CD14-positive monocyte (primary cell): ENCODE measurements around the gene HOXB5. TPM values are rescaled to one million over a fixed set of nuclear protein-coding genes. Genes with fewer than 3 reads are reported as not detected.

Experiments
- DNase-seq, 3 donors: peaks; one replicate each; pipeline ENCODE4 v3.0.0-alpha.2; 2011 to 2022
- H2AFZ ChIP-seq: 2 replicates; pipeline ENCODE4 v1.6.0; 2012; ENCODE audit warnings: mild to moderate bottlenecking, low read depth, low read length, inconsistent platforms; ENCODE audit not compliant: insufficient read depth, poor library complexity, severe bottlenecking
- H3K27ac ChIP-seq, 2 donors: 1 replicate in 1 of 2; 2 replicates in 1 of 2; pipeline ENCODE4 v1.5.1; 2012 to 2013; ENCODE audit warnings: low read length in 2 of 2, control low read depth in 1 of 2, inconsistent platforms in 1 of 2, low read depth in 1 of 2, mild to moderate bottlenecking in 1 of 2
- H3K27me3 ChIP-seq, 2 donors: one replicate each; pipeline versions ENCODE4 v1.6.0 to v1.6.1; 2011 to 2013; ENCODE audit warnings: low read length in 2 of 2; ENCODE audit not compliant: control insufficient read depth in 2 of 2, insufficient read depth in 2 of 2
- H3K36me3 ChIP-seq, 2 donors: replicated peaks in 1 of 2; 1 replicate in 1 of 2; 2 replicates in 1 of 2; pipeline versions ENCODE4 v1.5.1 to v1.6.1; 2012 to 2013; ENCODE audit warnings: low read length in 2 of 2, control low read depth in 1 of 2, inconsistent platforms in 1 of 2, mild to moderate bottlenecking in 1 of 2; ENCODE audit not compliant: insufficient read depth in 2 of 2, control insufficient read depth in 1 of 2
- H3K4me1 ChIP-seq, 2 donors: 1 replicate in 1 of 2; 2 replicates in 1 of 2; pipeline versions ENCODE4 v1.5.1 to v1.6.1; 2012 to 2013; ENCODE audit warnings: low read length in 2 of 2, control low read depth in 1 of 2, inconsistent platforms in 1 of 2, mild to moderate bottlenecking in 1 of 2, moderate library complexity in 1 of 2; ENCODE audit not compliant: insufficient read depth in 2 of 2, control insufficient read depth in 1 of 2
- H3K4me2 ChIP-seq: replicated peaks from 2 replicates; pipeline ENCODE3; 2012; ENCODE audit warnings: low read length, moderate library complexity, mild to moderate bottlenecking; ENCODE audit not compliant: poor library complexity, severe bottlenecking; ENCODE audit errors: extremely low read depth
- H3K4me3 ChIP-seq, 3 experiments: fragments of 200-600 bp in 1 of 3; sonication (generic) in 1 of 3; replicated peaks in 1 of 3; 1 replicate in 2 of 3; 2 replicates in 1 of 3; pipeline ENCODE4 v1.5.1; 2011 to 2013; ENCODE audit warnings: low read length in 3 of 3, mild to moderate bottlenecking in 3 of 3, control low read depth in 2 of 3, low read depth in 2 of 3, inconsistent platforms in 1 of 3, moderate library complexity in 1 of 3
- H3K79me2 ChIP-seq: 2 replicates; pipeline ENCODE4 v1.6.0; 2012; ENCODE audit warnings: mild to moderate bottlenecking, control low read depth, inconsistent platforms, low read length, moderate library complexity; ENCODE audit not compliant: insufficient read depth
- H3K9ac ChIP-seq: 2 replicates; pipeline ENCODE4 v1.6.0; 2017; ENCODE audit warnings: low read length, mild to moderate bottlenecking; ENCODE audit not compliant: insufficient read depth, poor library complexity, severe bottlenecking
- H3K9me3 ChIP-seq, 2 donors: replicated peaks in 1 of 2; 1 replicate in 1 of 2; 2 replicates in 1 of 2; pipeline versions ENCODE4 v1.5.1 to v1.6.1; 2012 to 2013; ENCODE audit warnings: low read length in 2 of 2, control low read depth in 1 of 2; ENCODE audit not compliant: control insufficient read depth in 1 of 2, insufficient read depth in 1 of 2
- H4K20me1 ChIP-seq: 2 replicates; pipeline ENCODE4 v1.6.0; 2012; ENCODE audit warnings: mild to moderate bottlenecking, low read length, control low read depth, moderate library complexity; ENCODE audit not compliant: insufficient read depth
- H3K27ac Mint-ChIP-seq, 7 donors: one replicate each; pipeline ENCODE4 v1.8.0; 2020; ENCODE audit warnings: mild to moderate bottlenecking in 7 of 7, mixed read lengths in 7 of 7, moderate library complexity in 6 of 7, inconsistent platforms in 2 of 7
- H3K27me3 Mint-ChIP-seq, 3 donors: one replicate each; pipeline ENCODE4 v1.8.0; 2021 to 2022; ENCODE audit warnings: low read depth in 3 of 3, mild to moderate bottlenecking in 3 of 3, mixed read lengths in 3 of 3, moderate library complexity in 3 of 3, inconsistent platforms in 1 of 3
- H3K36me3 Mint-ChIP-seq, 2 donors: one replicate each; pipeline ENCODE4 v1.8.0; 2020; ENCODE audit warnings: mixed read lengths in 2 of 2, inconsistent platforms in 1 of 2, mild to moderate bottlenecking in 1 of 2
- H3K4me1 Mint-ChIP-seq: one replicate; pipeline ENCODE4 v1.8.0; 2020; ENCODE audit warnings: mild to moderate bottlenecking, mixed read lengths
- H3K4me3 Mint-ChIP-seq, 2 donors: one replicate each; pipeline ENCODE4 v1.8.0; 2020; ENCODE audit warnings: mild to moderate bottlenecking in 2 of 2, mixed read lengths in 2 of 2, moderate library complexity in 1 of 2
- H3K9me3 Mint-ChIP-seq, 7 donors: one replicate each; pipeline ENCODE4 v1.8.0; 2020 to 2022; ENCODE audit warnings: mixed read lengths in 7 of 7, mild to moderate bottlenecking in 6 of 7, moderate library complexity in 6 of 7, inconsistent platforms in 2 of 7
- CTCF ChIP-seq: fragments of 200-600 bp; IDR thresholded peaks from one replicate; pipeline ENCODE4 v1.8.0; 2022; ENCODE audit warnings: antibody characterized with exemption, mild to moderate bottlenecking
- WGBS: methylation state at CpG from one replicate; pipeline ENCODE4 v1.1.5; 2013; ENCODE audit warnings: missing lambda C conversion rate; ENCODE audit not compliant: insufficient coverage; 5-methylcytosine and 5-hydroxymethylcytosine counted together
- intact Hi-C, 2 donors: fragments of 100-400 bp; cut with micrococcal nuclease; formaldehyde crosslinking; loops; one replicate each; pipeline versions ENCODE4 v1.15.0 to v1.15.1; 2023
- polyA plus RNA-seq, 3 donors: library from polyadenylated mRNA; depleted of rRNA in 1 of 3; unstranded in 2 of 3; stranded (reverse) in 1 of 3; fragments of 300-500 nt in 2 of 3; fragments of >200 nt in 1 of 3; fragmentation: Illumina TruSeq in 2 of 3; gene quantifications; 1 replicate in 2 of 3; 2 replicates in 1 of 3; pipeline ENCODE4 v1.2.3, GENCODE V29; 2012 to 2021

The HOXB5 gene
- polyA plus RNA-seq, 3 donors, result not detected

DNA sequence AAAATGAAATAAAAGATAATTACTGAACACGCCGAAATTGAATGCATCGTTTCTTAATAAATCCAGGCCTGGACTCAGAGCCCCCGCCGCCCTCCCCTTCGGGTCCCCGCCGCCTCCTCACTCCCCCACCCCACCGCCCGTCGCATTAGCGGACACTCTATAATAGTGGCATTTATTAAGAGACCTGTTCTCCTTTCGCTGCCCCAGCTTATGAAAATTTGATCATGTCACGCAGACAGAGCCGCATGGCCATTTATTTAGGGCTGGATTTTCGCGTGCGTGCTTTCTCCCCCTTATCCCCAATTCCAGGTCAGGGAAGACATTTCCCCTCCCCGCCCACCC, 42.4 kb downstream of the HOXB5 start:
- Histone ChIP-seq H3K27me3 (peaks cover 16 to 48% of the 10 kb centered on the region in 2 donors), H3K36me3 (no peaks in the 10 kb centered on the region), H3K79me2 (no peaks in the 10 kb centered on the region), H3K9ac (no peak overlapping the region), H4K20me1 (no peaks in the 10 kb centered on the region), H3K4me2 (no peak overlapping the region), H3K9me3 (no peaks in the 10 kb centered on the region), H2AFZ (no peak overlapping the region), H3K4me1 (peaks cover 13 to 23% of the 10 kb centered on the region in 2 donors), H3K4me3 (no peak overlapping the region), H3K27ac (no peak overlapping the region)
- Mint-ChIP-seq H3K36me3 (peaks cover 2 to 3% of the 10 kb centered on the region in 2 donors), H3K4me1 (peaks cover 33% of the 10 kb centered on the region), H3K27ac (no peak overlapping the region), H3K27me3 (peaks cover 55 to 57% (median 56%) of the 10 kb centered on the region in 3 donors), H3K4me3 (no peak overlapping the region), H3K9me3 (peaks cover 0 to 9% (median 0%) of the 10 kb centered on the region in 7 donors)
- no peak for DNase-seq
- WGBS, result no CpG with 5 or more reads among the region's 19 CpGs
- intact Hi-C loops, result no loop called here
- TF ChIP-seq CTCF, result no peak

DNA sequence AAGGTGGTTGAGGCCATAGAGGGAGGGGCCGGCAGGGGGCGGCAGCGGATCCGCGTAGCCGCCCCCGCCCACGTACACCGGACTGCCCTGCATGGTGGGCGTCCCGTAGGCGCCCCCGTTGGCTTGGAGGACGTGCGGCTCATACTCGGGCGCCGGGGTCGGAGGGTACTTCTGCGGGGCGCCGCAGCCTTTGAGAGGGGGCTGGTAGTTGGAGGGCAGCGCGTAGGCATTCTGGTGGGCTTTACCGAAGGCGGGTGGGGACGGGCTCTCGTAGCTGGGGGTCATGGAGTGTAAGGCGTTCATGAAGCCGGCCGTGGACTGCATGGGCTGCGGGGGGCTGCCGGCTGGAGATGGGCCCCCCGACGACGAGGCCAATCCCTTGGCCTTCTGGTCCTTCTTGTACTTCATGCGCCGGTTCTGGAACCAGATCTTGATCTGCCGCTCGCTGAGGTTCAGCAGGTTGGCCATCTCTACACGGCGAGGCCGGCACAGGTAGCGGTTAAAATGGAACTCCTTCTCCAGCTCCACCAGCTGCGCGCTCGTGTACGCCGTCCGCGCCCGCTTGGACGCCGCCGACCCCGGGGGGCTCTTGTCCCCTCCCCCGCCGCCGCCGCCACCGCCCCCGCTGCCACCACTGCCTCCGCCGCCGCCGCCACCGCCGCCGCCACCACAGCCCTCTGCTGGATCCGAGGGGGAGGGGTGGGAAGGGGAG, 42.9 kb downstream of the HOXB5 start:
- peaks cover 13 to 48% of the 10 kb centered on the region in 2 donors for H3K27me3 ChIP-seq
- H3K27ac Mint-ChIP-seq, result no peak overlapping the region
- peaks cover 2 to 3% of the 10 kb centered on the region in 2 donors for H3K36me3 Mint-ChIP-seq
- no peaks in the 10 kb centered on the region for H3K79me2 ChIP-seq
- H3K4me2 ChIP-seq, result no peak overlapping the region
- H3K27ac ChIP-seq, result no peak overlapping the region
- peaks cover 11 to 19% of the 10 kb centered on the region in 2 donors for H3K4me1 ChIP-seq
- no peaks in the 10 kb centered on the region for H4K20me1 ChIP-seq
- no peak for DNase-seq
- intact Hi-C loops, result no loop called here
- H3K4me3 Mint-ChIP-seq, result no peak overlapping the region
- peaks cover 55 to 57% (median 56%) of the 10 kb centered on the region in 3 donors for H3K27me3 Mint-ChIP-seq
- H3K9me3 ChIP-seq, result no peaks in the 10 kb centered on the region
- H3K9me3 Mint-ChIP-seq, result peaks cover 0 to 5% (median 0%) of the 10 kb centered on the region in 7 donors
- no peak overlapping the region for H3K9ac ChIP-seq
- peaks cover 31% of the 10 kb centered on the region for H3K4me1 Mint-ChIP-seq
- H2AFZ ChIP-seq, result no peak overlapping the region
- TF ChIP-seq CTCF, result no peak
- no peak overlapping the region for H3K4me3 ChIP-seq
- WGBS, result 96% methylated on average over 46 of the region's 70 CpGs
- H3K36me3 ChIP-seq, result no peaks in the 10 kb centered on the region
